ENCODE results near the gene ZNF385D. TPM values are rescaled to one million over a fixed set of nuclear protein-coding genes. Genes with fewer than 3 reads are reported as not detected.

Gene ZNF385D
- total and polyA plus RNA-seq, 2 experiments from 2014 or later, result 2.7 to 12.3 TPM

DNA sequence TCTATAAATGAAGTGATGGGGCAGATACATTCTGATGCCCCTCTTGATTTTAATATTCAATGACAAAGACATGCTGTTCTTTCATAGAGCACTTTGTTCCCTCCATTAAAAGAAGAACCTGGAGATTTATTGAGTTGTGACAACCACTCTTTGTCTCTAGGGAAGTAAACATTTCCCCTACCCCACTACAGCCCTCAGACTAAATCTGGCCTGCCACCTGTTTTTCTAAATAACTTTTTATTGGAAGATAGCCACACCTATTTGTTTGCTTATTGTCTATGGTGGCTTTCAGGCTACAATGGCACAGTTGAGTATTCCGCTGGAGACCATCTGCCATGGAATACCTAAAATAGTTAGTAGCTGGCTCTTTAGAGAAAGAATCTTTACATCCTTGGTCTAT is 41.2 kb upstream of the ZNF385D start (continued):
- TF ChIP-seq, protein P1, sequence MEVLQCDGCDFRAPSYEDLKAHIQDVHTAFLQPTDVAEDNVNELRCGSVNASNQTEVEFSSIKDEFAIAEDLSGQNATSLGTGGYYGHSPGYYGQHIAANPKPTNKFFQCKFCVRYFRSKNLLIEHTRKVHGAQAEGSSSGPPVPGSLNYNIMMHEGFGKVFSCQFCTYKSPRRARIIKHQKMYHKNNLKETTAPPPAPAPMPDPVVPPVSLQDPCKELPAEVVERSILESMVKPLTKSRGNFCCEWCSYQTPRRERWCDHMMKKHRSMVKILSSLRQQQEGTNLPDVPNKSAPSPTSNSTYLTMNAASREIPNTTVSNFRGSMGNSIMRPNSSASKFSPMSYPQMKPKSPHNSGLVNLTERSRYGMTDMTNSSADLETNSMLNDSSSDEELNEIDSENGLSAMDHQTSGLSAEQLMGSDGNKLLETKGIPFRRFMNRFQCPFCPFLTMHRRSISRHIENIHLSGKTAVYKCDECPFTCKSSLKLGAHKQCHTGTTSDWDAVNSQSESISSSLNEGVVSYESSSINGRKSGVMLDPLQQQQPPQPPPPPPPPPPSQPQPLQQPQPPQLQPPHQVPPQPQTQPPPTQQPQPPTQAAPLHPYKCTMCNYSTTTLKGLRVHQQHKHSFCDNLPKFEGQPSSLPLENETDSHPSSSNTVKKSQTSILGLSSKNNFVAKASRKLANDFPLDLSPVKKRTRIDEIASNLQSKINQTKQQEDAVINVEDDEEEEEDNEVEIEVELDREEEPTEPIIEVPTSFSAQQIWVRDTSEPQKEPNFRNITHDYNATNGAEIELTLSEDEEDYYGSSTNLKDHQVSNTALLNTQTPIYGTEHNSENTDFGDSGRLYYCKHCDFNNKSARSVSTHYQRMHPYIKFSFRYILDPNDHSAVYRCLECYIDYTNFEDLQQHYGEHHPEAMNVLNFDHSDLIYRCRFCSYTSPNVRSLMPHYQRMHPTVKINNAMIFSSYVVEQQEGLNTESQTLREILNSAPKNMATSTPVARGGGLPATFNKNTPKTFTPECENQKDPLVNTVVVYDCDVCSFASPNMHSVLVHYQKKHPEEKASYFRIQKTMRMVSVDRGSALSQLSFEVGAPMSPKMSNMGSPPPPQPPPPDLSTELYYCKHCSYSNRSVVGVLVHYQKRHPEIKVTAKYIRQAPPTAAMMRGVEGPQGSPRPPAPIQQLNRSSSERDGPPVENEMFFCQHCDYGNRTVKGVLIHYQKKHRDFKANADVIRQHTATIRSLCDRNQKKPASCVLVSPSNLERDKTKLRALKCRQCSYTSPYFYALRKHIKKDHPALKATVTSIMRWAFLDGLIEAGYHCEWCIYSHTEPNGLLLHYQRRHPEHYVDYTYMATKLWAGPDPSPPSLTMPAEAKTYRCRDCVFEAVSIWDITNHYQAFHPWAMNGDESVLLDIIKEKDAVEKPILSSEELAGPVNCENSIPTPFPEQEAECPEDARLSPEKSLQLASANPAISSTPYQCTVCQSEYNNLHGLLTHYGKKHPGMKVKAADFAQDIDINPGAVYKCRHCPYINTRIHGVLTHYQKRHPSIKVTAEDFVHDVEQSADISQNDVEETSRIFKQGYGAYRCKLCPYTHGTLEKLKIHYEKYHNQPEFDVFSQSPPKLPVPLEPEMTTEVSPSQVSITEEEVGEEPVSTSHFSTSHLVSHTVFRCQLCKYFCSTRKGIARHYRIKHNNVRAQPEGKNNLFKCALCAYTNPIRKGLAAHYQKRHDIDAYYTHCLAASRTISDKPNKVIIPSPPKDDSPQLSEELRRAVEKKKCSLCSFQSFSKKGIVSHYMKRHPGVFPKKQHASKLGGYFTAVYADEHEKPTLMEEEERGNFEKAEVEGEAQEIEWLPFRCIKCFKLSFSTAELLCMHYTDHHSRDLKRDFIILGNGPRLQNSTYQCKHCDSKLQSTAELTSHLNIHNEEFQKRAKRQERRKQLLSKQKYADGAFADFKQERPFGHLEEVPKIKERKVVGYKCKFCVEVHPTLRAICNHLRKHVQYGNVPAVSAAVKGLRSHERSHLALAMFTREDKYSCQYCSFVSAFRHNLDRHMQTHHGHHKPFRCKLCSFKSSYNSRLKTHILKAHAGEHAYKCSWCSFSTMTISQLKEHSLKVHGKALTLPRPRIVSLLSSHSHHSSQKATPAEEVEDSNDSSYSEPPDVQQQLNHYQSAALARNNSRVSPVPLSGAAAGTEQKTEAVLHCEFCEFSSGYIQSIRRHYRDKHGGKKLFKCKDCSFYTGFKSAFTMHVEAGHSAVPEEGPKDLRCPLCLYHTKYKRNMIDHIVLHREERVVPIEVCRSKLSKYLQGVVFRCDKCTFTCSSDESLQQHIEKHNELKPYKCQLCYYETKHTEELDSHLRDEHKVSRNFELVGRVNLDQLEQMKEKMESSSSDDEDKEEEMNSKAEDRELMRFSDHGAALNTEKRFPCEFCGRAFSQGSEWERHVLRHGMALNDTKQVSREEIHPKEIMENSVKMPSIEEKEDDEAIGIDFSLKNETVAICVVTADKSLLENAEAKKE (CRISPR knock-in tag; IDR thresholded peaks at IDR 0.05), result no peak
- TF ChIP-seq ZNF331 (CRISPR knock-in tag; IDR thresholded peaks at IDR 0.05; ENCODE audit: low read depth), result no peak
- no peak for TF ChIP-seq EZH2phosphoT487 (IDR thresholded peaks at IDR 0.05; ENCODE audit: unreplicated experiment)
- TF ChIP-seq POLR2AphosphoS5 (IDR thresholded peaks at IDR 0.05; ENCODE audit: low read depth), result no peak
- TF ChIP-seq JUNB (IDR thresholded peaks at IDR 0.05; ENCODE audit: unreplicated experiment), result no peak
- no peak for TF ChIP-seq EZH2 (IDR thresholded peaks at IDR 0.05; ENCODE audit: low read depth, unreplicated experiment)
- TF ChIP-seq ZNF114 (CRISPR knock-in tag; IDR thresholded peaks at IDR 0.05), result no peak
- TF ChIP-seq, protein P2, sequence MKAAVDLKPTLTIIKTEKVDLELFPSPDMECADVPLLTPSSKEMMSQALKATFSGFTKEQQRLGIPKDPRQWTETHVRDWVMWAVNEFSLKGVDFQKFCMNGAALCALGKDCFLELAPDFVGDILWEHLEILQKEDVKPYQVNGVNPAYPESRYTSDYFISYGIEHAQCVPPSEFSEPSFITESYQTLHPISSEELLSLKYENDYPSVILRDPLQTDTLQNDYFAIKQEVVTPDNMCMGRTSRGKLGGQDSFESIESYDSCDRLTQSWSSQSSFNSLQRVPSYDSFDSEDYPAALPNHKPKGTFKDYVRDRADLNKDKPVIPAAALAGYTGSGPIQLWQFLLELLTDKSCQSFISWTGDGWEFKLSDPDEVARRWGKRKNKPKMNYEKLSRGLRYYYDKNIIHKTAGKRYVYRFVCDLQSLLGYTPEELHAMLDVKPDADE (IDR thresholded peaks at IDR 0.05), result no peak

DNA sequence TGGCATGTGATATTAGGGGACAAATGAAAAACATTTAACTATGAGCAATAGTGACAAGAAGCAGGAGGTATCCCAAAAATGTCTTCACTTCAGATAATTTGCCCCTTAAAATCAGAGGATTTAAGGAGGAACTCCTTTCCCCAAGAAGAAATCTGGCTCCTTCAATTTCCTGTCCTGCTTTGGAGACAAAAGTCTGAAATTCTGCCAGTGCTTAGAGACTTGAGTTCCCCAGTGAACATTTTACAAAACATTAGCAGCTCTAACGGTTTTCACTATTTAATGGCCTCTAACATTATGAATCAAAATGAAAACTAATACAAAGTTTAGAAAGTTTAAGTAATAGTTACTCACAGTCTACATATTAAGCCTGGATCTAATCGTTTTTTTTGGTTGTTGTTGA is 40.3 kb upstream of the ZNF385D start:
- TF ChIP-seq EZH2 (IDR thresholded peaks at IDR 0.05; ENCODE audit: low read depth, unreplicated experiment), result no peak
- Mint-ChIP-seq H3K27me3 (ENCODE audit: insufficient read depth, low read depth, poor library complexity) (no peaks in the 10 kb centered on the region), H3K36me3 (ENCODE audit: low read depth) (no peaks in the 10 kb centered on the region), H3K4me3 (no peak overlapping the region), H3K9me3 (no peaks in the 10 kb centered on the region), H3K4me1 (peaks cover 11% of the 10 kb centered on the region; the same call in 2 of the 3 replicates), H3K27ac (no peak overlapping the region)
- Histone ChIP-seq H3K4me3 (no peak overlapping the region), H4K20me1 (replicated peaks; ENCODE audit: insufficient read depth) (no peaks in the 10 kb centered on the region), H3K4me2 (no peak overlapping the region), H3K9me2 (ENCODE audit: insufficient read depth) (no peaks in the 10 kb centered on the region), H2AFZ (no peak overlapping the region), H3K27me3 (ENCODE audit: insufficient read depth) (no peaks in the 10 kb centered on the region), H3K27ac (ENCODE audit: low read depth) (no peak overlapping the region), H3K36me3 (ENCODE audit: insufficient read depth) (no peaks in the 10 kb centered on the region), H3K4me1 (ENCODE audit: insufficient read depth) (no peaks in the 10 kb centered on the region), H3K79me2 (replicated peaks; ENCODE audit: insufficient read depth) (no peaks in the 10 kb centered on the region), H3F3A (replicated peaks; ENCODE audit: low read depth) (no peaks in the 10 kb centered on the region)
- ATAC-seq (no peak), DNase-seq (ENCODE audit: low spot score) (no peak)

Measured in GM23338 (cell line).